GM19463 (cell line): ENCODE results near the gene APOBEC3F.
"Not testable (repeated sequence)": the region's sequence is repeated elsewhere in the genome, so short reads cannot be mapped to it uniquely, and the experiment has no call there.

Experiments used
- ATAC-seq: cut with Tn5 transposase; IDR thresholded peaks from one replicate; pipeline ENCODE4 v1.9.1; 2021; ENCODE audit warnings: mild to moderate bottlenecking, moderate library complexity; ENCODE audit not compliant: unreplicated experiment

The APOBEC3F gene

GRCh38 chr22:39040538-39041296 is at the start of gene APOBEC3F:
TSS of gene APOBEC3F (plus strand) at chr22:39040864. CDS start at chr22:39040961, 97 bp downstream.
- peak; percentile 92 for ATAC-seq

DNA sequence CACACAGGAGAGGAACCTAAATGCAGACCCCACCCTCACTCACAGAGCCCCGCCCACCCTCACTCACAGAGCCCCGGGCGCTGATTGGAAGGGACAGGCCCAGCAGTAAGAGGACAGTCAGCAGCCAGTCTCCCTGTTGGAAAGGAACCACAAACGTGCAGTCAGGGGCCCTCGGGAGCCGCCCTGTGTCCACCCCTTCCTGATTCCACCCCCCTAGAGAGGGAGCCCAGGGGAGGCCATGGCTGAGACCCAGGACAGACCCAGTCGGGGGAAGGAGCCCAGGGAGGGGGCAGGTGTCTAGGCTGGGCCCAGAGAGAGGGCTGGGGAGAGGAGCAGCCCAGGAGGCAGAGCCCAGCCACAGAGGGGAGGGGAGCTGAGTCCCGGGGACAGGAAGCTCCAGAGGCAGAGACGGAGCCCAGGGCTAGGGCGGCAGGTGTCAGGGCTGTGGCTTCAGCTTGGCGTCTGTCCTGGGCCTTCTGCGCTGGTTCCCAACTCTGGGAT is 47.7 kb upstream of the APOBEC3F start:
- not testable (repeated sequence) for ATAC-seq

DNA sequence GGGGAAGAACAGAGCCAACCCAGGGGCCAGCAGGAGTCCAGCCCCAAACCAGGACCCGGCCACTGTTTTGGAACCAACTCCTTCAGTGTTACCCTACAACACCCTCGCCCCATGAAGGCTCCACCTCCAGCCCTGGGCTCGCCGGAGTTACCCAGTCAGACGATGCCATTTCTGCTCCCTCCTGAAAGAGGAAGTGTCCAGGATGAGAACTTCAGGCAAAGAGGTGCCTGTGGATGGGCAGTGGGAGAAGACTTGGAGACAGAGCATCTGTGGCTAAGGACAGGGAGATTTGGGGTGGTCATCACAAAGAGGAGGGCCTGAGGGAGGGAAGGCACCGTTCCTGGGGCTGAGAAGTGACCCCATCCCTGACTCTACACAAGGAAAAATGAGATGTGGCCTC is 44.6 kb upstream of the APOBEC3F start:
- no peak for ATAC-seq

GRCh38 chr22:38997518-38997917 is 43.1 kb upstream of the APOBEC3F start:
- no peak for ATAC-seq

- no peak for ATAC-seq
Observed at GRCh38 chr22:39003165-39003638, 37.5 kb upstream of the APOBEC3F start.

- no peak for ATAC-seq
Observed at GRCh38 chr22:39007177-39007576, 33.5 kb upstream of the APOBEC3F start.

GRCh38 chr22:39008271-39008850 is 32.3 kb upstream of the APOBEC3F start:
- not testable (repeated sequence) for ATAC-seq

- no peak for ATAC-seq
Observed at GRCh38 chr22:39010946-39011345, 29.7 kb upstream of the APOBEC3F start.

DNA sequence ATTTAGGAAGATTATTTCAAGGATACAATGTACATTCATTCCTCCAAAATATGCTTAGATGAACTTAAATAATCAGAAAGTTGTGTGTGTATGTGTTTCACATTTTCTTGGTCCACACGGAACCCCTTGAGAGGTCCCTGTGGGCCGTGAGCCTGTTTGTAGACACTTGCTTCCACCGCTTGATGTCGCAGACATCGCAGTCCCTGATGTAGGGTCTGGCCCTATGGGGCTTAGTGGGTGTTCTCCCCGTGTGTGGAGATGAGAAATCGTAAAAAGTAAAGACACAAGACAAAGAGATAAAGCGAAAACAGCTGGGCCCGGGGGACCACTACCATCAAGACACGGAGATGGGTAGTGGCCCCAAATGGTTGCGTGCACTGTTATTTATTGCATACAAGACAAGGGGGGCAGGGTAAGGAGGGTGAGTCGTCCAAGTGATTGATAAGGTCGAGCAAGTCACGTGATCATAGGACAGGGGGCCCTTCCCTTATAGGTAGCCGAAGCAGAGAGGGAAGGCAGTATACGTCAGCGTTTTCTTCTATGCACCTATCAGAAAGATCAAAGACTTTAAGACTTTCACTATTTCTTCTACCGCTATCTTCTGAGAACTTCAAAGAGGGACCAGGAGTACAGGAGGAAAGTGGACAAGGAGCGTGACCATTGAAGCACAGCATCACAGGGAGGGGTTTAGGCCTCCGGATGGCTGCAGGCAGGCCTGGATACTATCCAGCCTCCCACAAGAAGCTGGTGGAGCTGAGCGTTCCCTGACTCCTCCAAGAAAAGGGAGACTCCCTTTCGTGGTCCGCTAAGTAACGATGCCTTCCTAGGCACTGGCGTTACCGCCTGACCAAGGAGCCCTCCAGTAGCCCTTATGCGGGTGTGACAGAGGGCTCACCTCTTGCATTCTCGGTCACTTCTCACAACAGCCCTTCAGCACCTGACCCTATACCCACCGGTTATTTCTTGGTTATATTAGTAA is 27.8 kb upstream of the APOBEC3F start:
- no peak for ATAC-seq

GRCh38 chr22:39013561-39013941 is 27.1 kb upstream of the APOBEC3F start:
- ATAC-seq = not testable (repeated sequence)

DNA sequence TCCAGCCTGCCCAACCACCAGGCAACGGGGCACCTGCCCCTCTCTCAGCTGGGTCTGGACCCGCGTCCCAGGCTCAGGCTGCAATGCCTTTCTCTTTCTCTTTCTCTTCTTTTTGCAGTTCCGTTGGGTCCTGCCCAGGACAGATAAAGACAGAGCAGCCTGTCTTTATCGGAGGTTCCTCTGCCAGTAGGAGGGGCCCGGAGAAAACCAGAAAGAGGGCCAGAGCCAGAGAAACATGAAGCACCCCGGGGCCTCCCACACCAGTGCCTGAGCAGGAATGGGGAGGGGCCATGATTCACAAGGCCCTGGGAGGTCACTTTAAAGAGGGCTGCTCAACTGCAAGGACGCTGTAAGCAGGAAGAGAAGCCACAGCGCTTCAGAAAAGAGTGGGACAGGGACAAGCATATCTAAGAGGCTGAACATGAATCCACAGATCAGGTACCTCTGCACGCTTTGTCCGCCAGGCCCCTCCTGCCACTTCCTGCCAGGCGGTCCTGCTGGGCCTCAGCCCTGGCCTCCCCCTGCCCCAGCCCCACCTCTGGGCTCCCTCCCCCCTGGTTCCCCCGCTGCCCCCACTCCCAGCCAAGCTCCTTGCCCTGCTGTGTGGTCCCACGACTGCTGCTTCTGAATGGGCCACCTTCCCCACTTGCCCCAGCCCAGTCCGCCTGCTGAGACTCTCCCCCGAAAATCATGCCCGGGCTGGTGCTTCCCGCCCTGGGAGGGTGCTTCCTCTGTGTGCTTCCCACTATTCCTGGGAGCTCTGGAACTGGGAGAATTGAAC is 26.5 kb upstream of the APOBEC3F start, which contains the start of gene APOBEC3C:
Gene APOBEC3C (plus strand): TSS at position 316 of the 781 bp plus-strand sequence. CDS start 106 bp downstream, at position 422.
- ATAC-seq = peak; percentile 91

DNA sequence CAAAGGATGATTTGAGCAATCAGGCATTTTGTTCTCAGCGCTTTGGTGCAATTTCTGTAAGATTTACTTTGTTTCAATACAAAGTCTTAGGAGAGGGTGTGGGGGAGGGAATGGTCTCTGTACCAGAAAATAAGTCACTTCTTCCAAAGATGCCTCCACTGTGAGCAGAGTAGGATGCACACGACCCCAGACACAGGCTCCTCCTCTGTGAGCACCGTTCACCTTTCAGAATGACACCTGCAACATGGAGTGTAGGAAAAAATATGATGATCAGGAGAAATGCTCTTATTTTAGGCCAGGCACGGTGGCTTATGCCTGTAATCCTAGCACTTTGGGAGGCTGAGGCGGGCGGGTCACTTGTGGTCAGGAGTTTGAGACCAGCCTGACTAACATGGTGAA is 25.9 kb upstream of the APOBEC3F start:
- ATAC-seq = not testable (repeated sequence)

DNA sequence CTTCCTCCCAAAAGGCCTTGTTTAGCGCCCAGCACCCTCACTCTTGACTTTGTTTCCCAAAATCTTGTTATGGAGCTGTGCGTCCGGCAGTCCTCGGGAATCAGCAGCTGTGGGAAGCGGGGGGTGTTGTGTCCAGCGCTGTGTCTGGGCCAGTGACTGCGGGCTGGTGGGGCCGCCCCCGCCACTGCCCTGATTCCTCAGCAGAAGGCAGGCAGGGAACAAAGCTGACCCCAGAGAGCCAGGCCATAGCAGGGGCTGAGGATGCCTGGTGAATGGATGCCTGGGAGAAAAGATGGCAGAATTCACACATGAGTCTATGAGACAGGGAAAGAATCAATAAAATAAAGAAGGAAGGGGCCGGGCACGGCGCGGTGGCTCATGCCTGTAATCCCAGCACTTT is 24.1 kb upstream of the APOBEC3F start:
- ATAC-seq = no peak

- ATAC-seq = no peak
Observed at GRCh38 chr22:39017596-39018365, 22.9 kb upstream of the APOBEC3F start.

- not testable (repeated sequence) for ATAC-seq
Observed at GRCh38 chr22:39020021-39020651, 20.5 kb upstream of the APOBEC3F start.

DNA sequence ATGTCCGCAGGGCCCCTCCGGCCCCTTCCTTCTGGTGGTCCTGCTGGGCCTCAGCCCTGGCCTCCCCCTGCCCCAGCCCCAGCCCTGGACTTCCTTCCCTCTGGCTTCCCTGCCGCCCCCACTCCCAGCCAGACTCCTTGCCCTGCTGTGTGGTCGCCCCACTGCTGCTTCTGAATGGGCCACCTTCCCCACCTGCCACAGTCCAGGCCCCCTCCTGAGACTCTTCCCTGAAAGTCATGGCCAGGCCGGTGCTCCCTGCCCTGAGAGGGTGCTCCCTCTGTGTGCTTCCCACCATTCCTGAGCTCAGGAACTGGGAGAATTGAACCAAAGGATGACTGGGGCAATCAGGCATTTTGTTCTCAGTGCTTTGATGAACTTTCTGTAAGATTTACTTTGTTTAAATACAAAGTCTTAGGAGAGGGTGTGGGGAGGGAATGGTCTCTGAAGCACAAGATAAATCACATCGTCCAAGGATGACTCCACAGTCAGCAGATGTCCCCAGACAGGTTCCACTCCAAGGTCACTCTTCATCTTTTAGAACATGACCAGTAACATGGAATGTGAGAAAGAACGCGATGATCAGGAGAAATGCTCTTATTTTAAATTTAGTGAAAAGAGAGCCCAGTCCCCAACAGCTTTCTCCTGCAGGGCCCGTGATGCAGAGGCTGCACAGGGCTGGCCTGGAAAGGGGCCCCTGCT is 19.0 kb upstream of the APOBEC3F start:
- ATAC-seq = no peak

DNA sequence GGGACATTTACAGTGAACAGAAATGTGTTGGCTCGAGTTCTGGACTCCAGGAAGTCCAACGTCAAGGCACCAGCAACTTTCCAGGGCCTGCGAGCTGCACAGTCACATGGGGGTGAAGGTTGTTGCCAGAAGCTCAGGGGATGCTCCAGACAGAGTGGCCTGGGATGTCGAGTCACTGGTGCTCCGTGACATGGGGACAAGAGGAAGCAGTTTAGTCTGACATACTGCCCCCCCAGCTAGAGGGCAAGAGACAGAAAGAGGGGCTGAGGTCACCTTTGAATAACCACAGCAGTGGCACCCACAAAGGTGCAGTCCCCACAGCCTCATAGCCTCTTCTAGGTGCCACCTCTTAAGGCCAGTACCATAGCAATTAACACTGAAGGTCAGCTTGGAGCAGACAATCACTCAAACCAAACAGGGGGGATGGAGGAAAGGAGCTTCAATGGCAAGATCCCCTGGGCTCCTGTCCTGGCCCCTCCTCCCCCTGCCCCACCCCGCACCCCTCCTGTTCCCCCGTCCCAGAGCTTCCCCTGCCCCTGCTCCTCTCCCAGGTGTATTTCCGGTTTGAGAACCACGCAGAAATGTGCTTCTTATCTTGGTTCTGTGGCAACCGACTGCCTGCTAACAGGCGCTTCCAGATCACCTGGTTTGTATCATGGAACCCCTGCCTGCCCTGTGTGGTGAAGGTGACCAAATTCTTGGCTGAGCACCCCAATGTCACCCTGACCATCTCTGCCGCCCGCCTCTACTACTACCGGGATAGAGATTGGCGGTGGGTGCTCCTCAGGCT is 15.9 kb upstream of the APOBEC3F start:
- no peak for ATAC-seq
